HG03342 (cell line): ENCODE measurements around the gene DRD4.
"Not testable (repeated sequence)": the region's sequence is repeated elsewhere in the genome, so short reads cannot be mapped to it uniquely, and the experiment has no call there.

Experiments
- ATAC-seq: cut with Tn5 transposase; IDR thresholded peaks from one replicate; pipeline ENCODE4 v1.9.1; 2021; ENCODE audit warnings: mild to moderate bottlenecking, moderate library complexity; ENCODE audit not compliant: unreplicated experiment

DRD4 gene

GRCh38 chr11:641806-642370 is 4.8 kb downstream of the DRD4 start:
- ATAC-seq, result no peak

DNA sequence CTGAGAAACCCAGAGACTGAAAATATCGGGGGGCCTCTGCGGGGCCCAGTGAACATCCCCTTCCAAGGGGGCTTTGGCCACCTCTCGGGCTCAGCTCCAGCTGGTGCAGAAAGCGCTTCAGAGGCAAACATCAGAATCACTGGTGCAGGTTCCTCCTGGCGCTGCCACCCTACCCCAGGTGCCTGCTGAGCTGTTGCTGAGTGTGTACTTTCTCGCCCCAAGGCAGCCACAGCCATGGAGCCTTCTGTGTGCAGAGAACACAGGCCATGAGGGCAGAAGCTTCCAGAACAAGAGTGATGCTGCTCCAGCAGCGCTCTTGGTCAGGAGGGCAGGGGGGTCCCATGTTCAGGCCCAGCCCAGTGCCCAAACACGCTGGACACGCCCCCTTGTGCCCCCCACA is 6.3 kb downstream of the DRD4 start:
- no peak for ATAC-seq

DNA sequence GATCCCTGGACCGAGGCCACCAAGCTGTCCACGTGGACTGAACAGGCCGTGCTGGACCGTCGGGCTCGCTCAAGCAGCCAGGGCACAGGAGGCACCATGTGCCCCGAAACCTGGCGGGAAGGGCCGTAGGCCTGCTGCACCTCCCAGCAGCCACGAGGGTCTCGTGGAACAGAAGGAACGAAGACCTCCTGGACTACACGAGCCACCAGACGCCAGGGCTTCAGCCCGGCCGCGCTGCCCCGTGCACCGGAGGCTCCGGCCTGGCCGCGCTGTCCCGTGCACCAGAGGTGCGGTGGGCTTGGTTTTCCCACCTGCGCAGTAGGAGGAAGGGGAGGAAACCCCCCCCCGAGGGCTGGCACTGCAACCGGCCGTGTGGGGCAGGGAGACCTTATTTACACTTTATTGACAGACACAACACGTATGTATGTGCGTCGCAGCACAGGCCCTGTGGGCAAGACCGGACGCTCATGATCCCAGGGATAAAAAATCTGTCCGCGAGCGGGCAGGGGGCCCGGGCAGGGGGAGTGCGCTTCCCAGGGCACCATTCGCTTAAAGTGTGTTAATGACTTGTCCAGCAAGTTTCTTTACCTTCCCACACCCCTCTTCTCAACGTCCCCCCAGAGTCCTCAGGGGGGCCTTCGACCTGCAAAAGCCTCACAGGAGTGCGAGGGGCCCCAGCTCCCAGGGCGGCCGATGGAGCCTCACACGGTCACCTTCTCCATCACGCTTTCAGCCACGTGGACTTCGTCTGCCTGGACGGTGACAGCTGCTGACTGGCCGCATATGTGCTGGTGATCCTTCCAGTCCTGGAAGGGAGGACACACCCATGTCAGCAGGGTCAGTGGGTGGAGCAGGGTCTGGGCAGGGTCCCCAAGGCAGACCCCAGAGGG is 7.0 kb downstream of the DRD4 start:
- ATAC-seq, result no peak

DNA sequence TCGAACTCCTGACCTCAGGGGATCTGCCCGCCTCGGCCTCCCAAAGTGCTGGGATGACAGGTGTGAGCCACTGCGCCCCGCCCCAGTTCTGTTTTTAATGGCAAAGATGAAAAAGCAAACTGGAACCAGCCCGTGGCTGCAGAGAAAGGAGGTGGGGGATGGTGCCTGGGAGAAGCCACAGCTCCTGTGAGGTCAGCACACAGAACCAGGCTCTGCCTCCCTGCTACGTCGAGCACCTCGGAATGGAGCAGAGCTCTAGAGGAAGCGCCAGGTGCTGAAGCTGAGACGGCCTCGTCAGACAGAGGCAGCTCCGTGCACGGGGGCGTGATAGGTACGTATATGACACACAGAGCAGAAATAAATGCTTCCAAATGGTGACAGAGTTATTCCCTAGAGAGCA is 8.5 kb downstream of the DRD4 start:
- no peak for ATAC-seq

DNA sequence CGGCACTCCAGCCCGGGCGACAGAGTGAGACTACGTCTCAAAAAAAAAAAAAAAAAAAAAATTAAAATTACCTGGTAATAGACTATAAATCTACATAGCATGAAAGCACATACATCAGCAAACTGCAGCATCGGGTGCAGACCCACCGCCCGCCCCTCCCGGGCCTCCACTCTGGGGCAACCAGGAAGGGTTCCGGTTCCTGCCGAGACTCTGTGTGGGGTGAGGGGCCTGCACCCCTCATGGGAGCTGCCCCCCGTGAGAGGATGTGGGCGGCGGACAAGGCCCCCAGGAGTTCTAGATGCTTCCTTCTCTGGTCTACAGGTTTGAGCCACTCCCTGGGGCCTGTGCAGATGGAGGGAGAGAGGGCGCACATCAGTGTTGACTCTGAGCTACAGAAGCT is 9.1 kb downstream of the DRD4 start:
- no peak for ATAC-seq

DNA sequence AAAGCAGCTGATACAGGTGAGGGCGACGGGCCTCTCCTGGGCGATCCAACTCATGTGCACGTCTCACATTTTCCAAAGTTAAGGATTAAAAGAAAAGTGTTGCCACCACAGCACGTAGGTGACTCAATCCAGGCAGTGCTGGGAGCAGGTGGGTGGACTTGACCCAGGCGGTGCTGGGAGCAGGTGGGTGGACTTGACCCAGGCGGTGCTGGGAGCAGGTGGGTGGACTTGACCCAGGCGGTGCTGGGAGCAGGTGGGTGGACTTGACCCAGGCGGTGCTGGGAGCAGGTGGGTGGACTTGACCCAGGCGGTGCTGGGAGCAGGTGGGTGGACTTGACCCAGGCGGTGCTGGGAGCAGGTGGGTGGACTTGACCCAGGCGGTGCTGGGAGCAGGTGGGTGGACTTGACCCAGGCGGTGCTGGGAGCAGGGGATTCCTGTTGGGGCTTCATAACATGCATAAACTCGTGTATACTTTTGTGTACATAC is 10.6 kb downstream of the DRD4 start:
- not testable (repeated sequence) for ATAC-seq

- no peak for ATAC-seq
Observed at GRCh38 chr11:650482-650881, 13.4 kb downstream of the DRD4 start.

- ATAC-seq, result not testable (repeated sequence)
Observed at GRCh38 chr11:653136-653535, 16.1 kb downstream of the DRD4 start.

DNA sequence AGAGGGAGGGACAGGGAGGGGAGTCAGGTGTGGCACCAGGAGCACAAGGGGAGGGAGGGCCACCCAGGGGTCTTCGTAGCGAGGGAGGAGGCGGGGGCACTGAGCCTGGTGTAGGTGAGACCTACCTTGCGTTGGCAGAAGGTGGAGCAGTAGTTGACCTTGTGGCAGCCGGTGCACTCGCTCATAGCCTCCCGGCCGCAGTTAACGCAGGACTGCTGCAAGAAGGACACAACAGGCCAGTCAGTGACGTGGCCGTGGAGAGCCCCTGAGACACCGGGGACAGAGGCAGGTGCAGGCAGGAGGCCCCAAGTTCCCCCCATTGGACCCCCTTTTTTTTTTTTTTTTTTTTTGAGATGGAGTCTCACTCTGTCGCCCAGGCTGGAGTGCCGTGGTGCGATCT is 16.8 kb downstream of the DRD4 start:
- no peak for ATAC-seq

GRCh38 chr11:654444-654843 is 17.4 kb downstream of the DRD4 start:
- not testable (repeated sequence) for ATAC-seq

GRCh38 chr11:655036-655726 is 18.1 kb downstream of the DRD4 start:
- no peak for ATAC-seq

DNA sequence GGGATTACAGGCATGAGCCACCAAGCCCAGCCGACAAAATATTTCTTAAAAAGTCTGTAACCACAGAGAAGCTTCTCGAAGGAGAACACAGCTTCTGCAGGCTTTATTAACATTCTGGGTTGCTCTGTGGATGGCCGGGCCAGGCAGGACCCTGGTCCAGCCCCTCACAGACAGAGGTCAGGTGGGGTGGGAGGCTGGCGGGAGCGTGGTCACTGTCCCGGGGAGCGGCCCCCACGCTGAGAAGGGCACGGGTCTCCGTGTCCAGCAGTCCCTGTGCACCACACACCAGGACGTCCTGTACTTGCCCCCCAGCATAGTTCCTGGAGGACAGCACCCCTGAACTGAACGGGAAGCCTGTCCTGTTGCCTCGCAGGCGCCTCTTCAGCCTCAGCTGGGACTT is 19.4 kb downstream of the DRD4 start:
- no peak for ATAC-seq

DNA sequence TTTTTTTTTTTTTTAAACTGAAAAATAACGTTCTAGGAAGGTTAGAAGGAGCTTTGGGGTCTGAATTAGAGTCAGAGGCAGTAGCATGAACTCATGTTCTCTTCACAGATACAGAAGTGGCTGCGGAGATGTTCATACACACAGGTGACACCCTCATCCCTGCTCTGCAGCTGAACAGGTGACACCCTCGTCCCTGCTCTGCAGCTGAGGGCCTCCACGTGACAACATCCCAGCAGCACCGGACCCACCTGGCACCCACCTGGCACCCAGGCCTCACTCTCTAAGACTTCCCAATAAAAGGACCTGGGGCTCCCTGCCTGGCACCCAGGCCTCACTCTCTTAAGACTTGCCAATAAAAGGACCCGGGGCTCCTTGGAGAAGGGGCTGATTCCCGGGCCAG is 19.8 kb downstream of the DRD4 start:
- no peak for ATAC-seq

DNA sequence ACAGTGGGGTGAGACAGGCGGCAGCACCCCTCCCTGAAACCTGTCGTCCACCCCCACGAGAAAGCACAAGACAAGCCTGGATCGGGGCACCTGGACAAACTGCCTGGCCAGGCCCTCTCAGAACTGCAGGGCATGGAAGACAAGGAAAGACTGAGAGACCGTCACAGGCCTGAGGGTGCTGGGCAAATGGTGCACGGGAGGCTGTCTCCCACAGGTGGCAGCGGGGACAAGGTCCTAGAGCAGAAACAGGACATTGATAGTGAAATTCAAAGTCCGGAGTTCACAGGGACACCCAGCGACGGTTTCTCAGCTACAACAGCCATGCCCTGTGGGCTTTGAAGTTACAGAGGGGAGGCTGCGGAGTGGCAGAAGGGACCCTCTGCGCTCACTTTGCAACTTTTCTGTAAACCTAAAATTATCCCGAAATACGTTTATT is 20.6 kb downstream of the DRD4 start:
- ATAC-seq, result no peak

DNA sequence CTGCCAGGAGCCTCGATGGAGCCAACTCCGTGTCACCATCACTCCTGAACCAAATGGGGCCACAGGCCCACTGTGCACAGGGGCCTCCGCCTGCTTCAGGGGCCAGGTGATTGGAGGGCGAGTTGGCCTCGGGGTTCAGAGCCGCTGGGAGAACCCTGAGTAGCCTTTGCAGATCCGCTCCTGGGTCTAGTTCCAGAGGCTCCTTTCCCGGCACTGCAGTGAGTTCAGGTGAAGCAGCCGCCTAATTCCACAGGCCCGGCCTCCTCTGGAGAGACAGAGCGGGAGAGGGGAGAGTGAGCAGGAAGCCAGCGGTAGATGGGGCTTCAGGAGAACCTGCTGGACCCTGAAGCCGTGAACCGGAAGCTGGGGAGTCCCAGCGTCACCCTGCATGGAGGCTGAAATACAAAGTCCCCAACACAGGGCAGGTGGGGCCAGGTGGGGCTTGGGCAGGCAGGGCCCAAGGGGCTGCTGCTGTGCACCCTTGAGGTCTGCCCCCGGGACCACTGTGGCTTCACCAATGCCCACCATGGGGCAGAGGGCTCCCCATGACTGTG is 22.5 kb downstream of the DRD4 start:
- no peak for ATAC-seq

DNA sequence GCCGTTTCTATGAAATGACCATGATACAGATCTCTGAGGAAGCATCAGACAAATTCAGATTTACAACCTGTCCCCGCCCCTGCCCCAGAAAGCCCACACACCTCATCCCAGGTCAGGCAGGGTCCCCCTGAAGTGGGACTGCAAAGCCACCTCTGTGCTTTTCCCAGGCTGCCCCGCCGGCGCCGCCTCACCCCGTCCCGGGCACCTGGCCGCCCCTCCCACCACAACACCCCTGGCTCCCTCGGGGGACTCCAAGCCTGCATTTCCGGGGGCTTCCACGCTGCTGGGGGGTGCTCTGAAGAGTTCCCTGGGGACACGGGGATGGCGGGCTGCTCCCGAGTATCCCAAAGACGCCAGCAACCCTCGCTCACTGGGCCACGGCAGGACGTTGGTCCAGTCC is 23.2 kb downstream of the DRD4 start:
- no peak for ATAC-seq

DNA sequence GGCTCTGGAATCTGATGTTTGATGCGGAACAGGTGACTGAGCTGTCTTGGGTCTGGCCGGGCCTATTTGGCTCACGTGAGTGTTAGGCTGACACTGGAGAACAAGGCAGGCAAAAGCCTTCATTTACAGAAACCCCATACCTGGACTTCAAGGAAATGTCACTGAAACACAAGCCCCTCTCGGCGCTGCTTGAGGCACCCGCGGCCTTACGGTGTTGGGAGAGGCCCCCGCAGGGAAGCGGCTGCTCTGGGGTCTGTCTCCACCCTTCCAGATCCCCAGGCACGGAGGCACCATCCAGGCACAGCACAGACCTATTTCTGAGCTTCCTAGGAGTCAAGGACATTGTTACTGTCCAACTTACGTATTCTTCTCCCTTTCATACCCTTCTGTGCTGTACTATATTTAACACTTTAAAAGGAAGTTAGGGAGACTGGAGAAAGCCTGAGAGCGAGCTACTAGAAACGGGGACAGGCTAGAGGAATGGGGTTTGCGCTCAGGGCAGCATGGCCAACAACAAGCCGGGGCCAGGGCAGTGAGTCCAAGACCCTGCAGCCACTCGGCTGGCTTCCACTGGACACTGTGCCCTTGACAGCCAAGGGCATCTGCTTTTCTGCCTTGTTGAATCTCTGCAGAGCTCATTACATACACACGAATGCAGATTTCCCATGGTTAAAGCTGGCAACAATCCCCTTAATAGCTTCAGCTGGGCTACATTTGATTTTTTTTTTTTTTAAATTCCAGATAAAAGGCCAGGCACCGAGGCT is 23.8 kb downstream of the DRD4 start:
- no peak for ATAC-seq

GRCh38 chr11:662689-663274 is 25.7 kb downstream of the DRD4 start:
- ATAC-seq, result no peak

GRCh38 chr11:665062-665703 is 28.1 kb downstream of the DRD4 start:
- ATAC-seq, result no peak
